ENCODE data around the gene CHIA.

CHIA gene

DNA sequence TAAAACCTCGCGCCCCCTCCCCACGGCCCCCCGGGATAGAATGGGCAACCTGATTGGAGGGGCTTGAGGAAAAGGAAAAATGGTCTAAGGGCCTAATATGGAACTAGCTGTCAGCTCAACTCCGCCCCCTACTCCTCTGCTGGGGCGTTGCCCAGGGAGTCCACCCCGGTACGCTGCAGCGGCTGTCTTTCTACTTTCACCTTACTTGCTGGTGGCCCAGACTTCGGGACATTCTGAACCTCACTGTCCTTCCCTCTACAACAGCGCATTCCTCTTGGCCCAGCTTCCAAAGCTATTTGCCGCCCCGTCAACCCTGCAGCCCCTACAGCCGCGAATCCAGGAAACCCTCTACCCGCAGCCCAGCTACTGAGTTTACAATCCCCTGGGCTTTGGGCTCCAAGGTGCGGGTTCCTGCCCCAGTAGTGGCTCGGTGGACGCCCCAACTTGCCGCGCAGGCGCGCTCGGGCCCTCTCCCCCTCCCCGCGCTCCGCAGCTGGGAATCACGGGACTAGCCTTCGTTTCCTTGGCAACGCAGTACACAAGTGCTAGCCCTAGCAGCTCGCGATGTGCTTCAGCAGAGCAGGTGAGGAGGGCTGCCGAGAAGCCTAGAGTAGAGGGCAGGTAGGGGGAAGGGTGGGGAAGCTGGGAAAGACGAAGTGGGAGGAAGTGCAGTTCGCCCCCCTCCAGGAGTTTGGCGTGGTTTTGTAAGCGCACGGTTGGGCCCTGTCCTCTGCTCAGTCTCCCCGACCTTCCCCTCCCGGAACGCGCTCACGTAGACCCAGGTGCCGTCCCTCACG is 55.6 kb downstream of the CHIA start:
- no peaks in the 10 kb centered on the region for H3K9me3 ChIP-seq (ENCODE audit: low read length)
- peak overlapping the region; percentile 88 for H3K4me2 ChIP-seq (ENCODE audit: low read length)
- H4K20me1 ChIP-seq (ENCODE audit: insufficient read depth, low read length), result no peaks in the 10 kb centered on the region
- no peaks in the 10 kb centered on the region for H3K27me3 ChIP-seq (ENCODE audit: insufficient read depth, low read length)
- H3K27ac ChIP-seq (ENCODE audit: low read depth, low read length, poor library complexity, severe bottlenecking), result no peak overlapping the region
- H3K9ac ChIP-seq (ENCODE audit: low read length), result peak overlapping the region; percentile 68
- H3K79me2 ChIP-seq (ENCODE audit: insufficient read depth, low read length), result no peaks in the 10 kb centered on the region
- H3K9me2 ChIP-seq (ENCODE audit: low read depth, low read length), result no peaks in the 10 kb centered on the region
- TF ChIP-seq, protein P1, sequence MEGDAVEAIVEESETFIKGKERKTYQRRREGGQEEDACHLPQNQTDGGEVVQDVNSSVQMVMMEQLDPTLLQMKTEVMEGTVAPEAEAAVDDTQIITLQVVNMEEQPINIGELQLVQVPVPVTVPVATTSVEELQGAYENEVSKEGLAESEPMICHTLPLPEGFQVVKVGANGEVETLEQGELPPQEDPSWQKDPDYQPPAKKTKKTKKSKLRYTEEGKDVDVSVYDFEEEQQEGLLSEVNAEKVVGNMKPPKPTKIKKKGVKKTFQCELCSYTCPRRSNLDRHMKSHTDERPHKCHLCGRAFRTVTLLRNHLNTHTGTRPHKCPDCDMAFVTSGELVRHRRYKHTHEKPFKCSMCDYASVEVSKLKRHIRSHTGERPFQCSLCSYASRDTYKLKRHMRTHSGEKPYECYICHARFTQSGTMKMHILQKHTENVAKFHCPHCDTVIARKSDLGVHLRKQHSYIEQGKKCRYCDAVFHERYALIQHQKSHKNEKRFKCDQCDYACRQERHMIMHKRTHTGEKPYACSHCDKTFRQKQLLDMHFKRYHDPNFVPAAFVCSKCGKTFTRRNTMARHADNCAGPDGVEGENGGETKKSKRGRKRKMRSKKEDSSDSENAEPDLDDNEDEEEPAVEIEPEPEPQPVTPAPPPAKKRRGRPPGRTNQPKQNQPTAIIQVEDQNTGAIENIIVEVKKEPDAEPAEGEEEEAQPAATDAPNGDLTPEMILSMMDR (IDR thresholded peaks at IDR 0.05; ENCODE audit: low read length), result peak; percentile 30; the same call in 1 of the 2 replicates
- TF ChIP-seq EZH2 (IDR thresholded peaks at IDR 0.05; ENCODE audit: borderline replicate concordance, low read length), result no peak
- peak overlapping the region; percentile 70 for H3K4me3 ChIP-seq (ENCODE audit: low read depth, low read length, poor library complexity, severe bottlenecking)
- H2AFZ ChIP-seq (ENCODE audit: low read length), result peak overlapping the region; percentile 90
- H3F3A ChIP-seq (ENCODE audit: insufficient read depth, low read length), result no peaks in the 10 kb centered on the region
- H3K36me3 ChIP-seq (ENCODE audit: insufficient read depth, low read length), result no peaks in the 10 kb centered on the region
- peaks cover 7% of the 10 kb centered on the region for H3K4me1 ChIP-seq (ENCODE audit: insufficient read depth, low read length, severe bottlenecking)

DNA sequence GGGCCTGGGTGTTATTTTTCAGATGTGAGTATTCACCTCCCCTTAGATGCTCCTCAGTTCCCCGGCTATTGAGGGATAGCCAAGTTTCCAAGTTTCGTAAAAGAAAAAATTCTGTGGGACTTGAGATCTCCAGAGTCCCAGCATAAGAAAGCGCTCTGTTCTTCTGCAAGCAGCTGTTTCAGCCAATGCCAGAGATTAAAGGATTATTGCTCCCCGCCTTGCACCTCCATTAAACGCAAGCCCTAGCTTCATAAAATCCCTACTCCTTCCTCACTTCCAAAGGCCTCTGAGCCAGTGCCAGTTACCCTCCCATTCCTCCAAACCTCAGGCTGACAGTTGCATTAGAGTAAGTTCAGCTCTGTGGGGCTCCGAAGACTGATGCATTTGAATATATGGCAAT is 56.4 kb downstream of the CHIA start:
- H4K20me1 ChIP-seq (ENCODE audit: insufficient read depth, low read length), result no peaks in the 10 kb centered on the region
- H3K27me3 ChIP-seq (ENCODE audit: insufficient read depth, low read length), result no peaks in the 10 kb centered on the region
- H3K4me3 ChIP-seq (ENCODE audit: low read depth, low read length, poor library complexity, severe bottlenecking), result peak overlapping the region; percentile 70
- H3K79me2 ChIP-seq (ENCODE audit: insufficient read depth, low read length), result no peaks in the 10 kb centered on the region
- H3F3A ChIP-seq (ENCODE audit: insufficient read depth, low read length), result no peaks in the 10 kb centered on the region
- no peaks in the 10 kb centered on the region for H3K36me3 ChIP-seq (ENCODE audit: insufficient read depth, low read length)
- H3K9me3 ChIP-seq (ENCODE audit: low read length), result no peaks in the 10 kb centered on the region
- H3K9me2 ChIP-seq (ENCODE audit: low read depth, low read length), result no peaks in the 10 kb centered on the region
- peaks cover 7% of the 10 kb centered on the region for H3K4me1 ChIP-seq (ENCODE audit: insufficient read depth, low read length, severe bottlenecking)
- no peak overlapping the region for H2AFZ ChIP-seq (ENCODE audit: low read length)
- no peak for TF ChIP-seq EZH2 (IDR thresholded peaks at IDR 0.05; ENCODE audit: borderline replicate concordance, low read length)
- TF ChIP-seq, protein P1 (IDR thresholded peaks at IDR 0.05; ENCODE audit: low read length), result no peak
- H3K4me2 ChIP-seq (ENCODE audit: low read length), result peak overlapping the region; percentile 88
- H3K27ac ChIP-seq (ENCODE audit: low read depth, low read length, poor library complexity, severe bottlenecking), result no peak overlapping the region
- H3K9ac ChIP-seq (ENCODE audit: low read length), result no peak overlapping the region

DNA sequence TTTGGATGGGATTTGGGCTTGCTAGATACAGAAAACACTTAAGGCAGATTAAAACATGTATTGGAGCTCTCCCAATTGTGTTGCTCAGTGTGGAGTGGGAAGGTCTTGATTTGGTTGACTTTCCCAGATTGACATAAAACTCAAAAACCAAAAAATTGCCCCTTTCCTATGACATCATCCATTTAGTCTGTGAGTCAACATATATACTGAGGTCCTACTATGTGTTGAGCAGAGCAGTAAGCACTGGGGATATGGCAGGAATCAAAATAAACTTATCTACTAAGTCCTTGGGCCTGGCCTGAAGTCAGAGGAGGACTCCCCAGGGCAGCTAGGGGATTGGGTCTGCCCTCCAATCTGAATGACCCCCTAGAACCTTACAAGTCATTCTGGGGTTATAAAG is 61.0 kb downstream of the CHIA start:
- no peaks in the 10 kb centered on the region for H4K20me1 ChIP-seq (ENCODE audit: insufficient read depth, low read length)
- no peaks in the 10 kb centered on the region for H3K36me3 ChIP-seq (ENCODE audit: insufficient read depth, low read length)
- no peaks in the 10 kb centered on the region for H3F3A ChIP-seq (ENCODE audit: insufficient read depth, low read length)
- H3K27ac ChIP-seq (ENCODE audit: low read depth, low read length, poor library complexity, severe bottlenecking), result no peak overlapping the region
- no peak overlapping the region for H3K4me3 ChIP-seq (ENCODE audit: low read depth, low read length, poor library complexity, severe bottlenecking)
- peaks cover 4% of the 10 kb centered on the region for H3K4me1 ChIP-seq (ENCODE audit: insufficient read depth, low read length, severe bottlenecking)
- no peak overlapping the region for H3K9ac ChIP-seq (ENCODE audit: low read length)
- no peak overlapping the region for H2AFZ ChIP-seq (ENCODE audit: low read length)
- H3K9me3 ChIP-seq (ENCODE audit: low read length), result no peaks in the 10 kb centered on the region
- H3K4me2 ChIP-seq (ENCODE audit: low read length), result no peak overlapping the region
- no peaks in the 10 kb centered on the region for H3K27me3 ChIP-seq (ENCODE audit: insufficient read depth, low read length)
- H3K9me2 ChIP-seq (ENCODE audit: low read depth, low read length), result no peaks in the 10 kb centered on the region
- H3K79me2 ChIP-seq (ENCODE audit: insufficient read depth, low read length), result no peaks in the 10 kb centered on the region
- TF ChIP-seq EZH2 (IDR thresholded peaks at IDR 0.05; ENCODE audit: borderline replicate concordance, low read length), result no peak
- TF ChIP-seq, protein P1 (IDR thresholded peaks at IDR 0.05; ENCODE audit: low read length), result no peak
